RWPE1 (cell line): ENCODE data around the gene RNF169.

ENCODE experiments used
- CTCF ChIA-PET: fragments of 350-600 bp; sonication (Branson Sonifier 250); formaldehyde crosslinking; extraction: SDS; loops from one replicate; lab custom pipeline; 2021; lab: Yijun Ruan, JAX
- POLR2A ChIA-PET: fragments of 400-600 bp; formaldehyde crosslinking; extraction: SDS; loops from one replicate; lab custom pipeline; 2020; ENCODE audit warnings: antibody characterized with exemption; ENCODE audit not compliant: low non-redundant PET; lab: Yijun Ruan, JAX
- DNase-seq: peaks from one replicate; pipeline ENCODE4 v3.0.0; 2012; ENCODE audit warnings: low spot score
- H3K27ac ChIP-seq: fragments of 450-650 bp; 2 replicates; pipeline ENCODE4 v1.5.1; 2017
- CTCF ChIP-seq: fragments of 450-650 bp; conservative IDR thresholded peaks from 2 replicates; pipeline ENCODE4 v1.5.1; 2017; ENCODE audit warnings: low read depth, mild to moderate bottlenecking

Gene RNF169

GRCh38 chr11:74748211-74749126, at the start of gene RNF169:
Gene RNF169 (plus strand): TSS chr11:74748849. CDS start chr11:74748881, 32 bp downstream.
- ChIA-PET POLR2A (no interaction called here), CTCF (interaction anchor here (0.6 kb wide), 1 partner anchor 47 kb away, joined by 7 read pairs; no protein-coding TSS in a partner anchor)
- DNase-seq, result peak; percentile 98
- no peak for TF ChIP-seq CTCF
- H3K27ac ChIP-seq, result peak within 1 kb of the TSS; percentile 93

- no peak for DNase-seq
- ChIA-PET POLR2A (no interaction called here), CTCF (interaction anchor here (1.4 kb wide), 1 partner anchor 23 kb away, joined by 5 read pairs; no protein-coding TSS in a partner anchor)
- H3K27ac ChIP-seq, result no peak overlapping the region
- no peak for TF ChIP-seq CTCF
These were observed 48.8 kb upstream of the RNF169 start for GRCh38 chr11:74699615-74700396.

- no peak for DNase-seq
- ChIA-PET CTCF (interaction anchor here (0.6 to 2.2 kb wide), 12 partner anchors 9 to 861 kb away, joined by 3 to 8 read pairs (median 4); no protein-coding TSS in a partner anchor), POLR2A (no interaction called here)
- no peak overlapping the region for H3K27ac ChIP-seq
- no peak for TF ChIP-seq CTCF
These were observed 47.3 kb upstream of the RNF169 start for GRCh38 chr11:74701351-74701750.

- POLR2A ChIA-PET, result no interaction called here
- CTCF ChIA-PET, result interaction anchor here (0.5 to 2.2 kb wide), 17 partner anchors 9 to 546 kb away, joined by 3 to 9 read pairs (median 4); partner anchors contain the start of gene POLD3
- peak; percentile 72 for DNase-seq
- no peak overlapping the region for H3K27ac ChIP-seq
- TF ChIP-seq CTCF, result peak; percentile 85
These were observed 46.2 kb upstream of the RNF169 start for GRCh38 chr11:74702383-74703007.

GRCh38 chr11:74703211-74703610, 45.4 kb upstream of the RNF169 start:
- CTCF ChIA-PET, result interaction anchor here (1.1 to 2.2 kb wide), 7 partner anchors 8 to 545 kb away, joined by 3 to 9 read pairs (median 7); no protein-coding TSS in a partner anchor
- H3K27ac ChIP-seq, result no peak overlapping the region
- DNase-seq, result no peak
- POLR2A ChIA-PET, result no interaction called here
- no peak for TF ChIP-seq CTCF

- ChIA-PET CTCF (interaction anchor here (0.6 kb wide), 1 partner anchor 25 kb away, joined by 3 read pairs; no protein-coding TSS in a partner anchor), POLR2A (no interaction called here)
- H3K27ac ChIP-seq, result no peak overlapping the region
- TF ChIP-seq CTCF, result no peak
- no peak for DNase-seq
These were observed 41.5 kb upstream of the RNF169 start for GRCh38 chr11:74707182-74707581.
